ENCODE measurements around the gene ARHGAP4.

The ARHGAP4 gene

GRCh38 chrX:153880440-153880815 lies 45.6 kb downstream of the ARHGAP4 start:
- DNase-seq (ENCODE audit: low spot score), result no peak

- no peak for DNase-seq (ENCODE audit: low spot score)
These were observed 46.2 kb downstream of the ARHGAP4 start for GRCh38 chrX:153879741-153880439.

GRCh38 chrX:153878969-153879653 lies 47.0 kb downstream of the ARHGAP4 start:
- no peak for DNase-seq (ENCODE audit: low spot score)

- no peak for DNase-seq (ENCODE audit: low spot score)
These were observed 47.7 kb downstream of the ARHGAP4 start for GRCh38 chrX:153878345-153878744.

- DNase-seq (ENCODE audit: low spot score), result no peak
These were observed 48.3 kb downstream of the ARHGAP4 start for GRCh38 chrX:153877571-153878261.

- no peak for DNase-seq (ENCODE audit: low spot score)
These were observed 50.0 kb downstream of the ARHGAP4 start for GRCh38 chrX:153876112-153876491.

- no peak for DNase-seq (ENCODE audit: low spot score)
These were observed 50.5 kb downstream of the ARHGAP4 start for GRCh38 chrX:153875391-153876111.

GRCh38 chrX:153874366-153875125 lies 51.5 kb downstream of the ARHGAP4 start:
- DNase-seq (ENCODE audit: low spot score), result no peak

GRCh38 chrX:153874085-153874365 lies 52.0 kb downstream of the ARHGAP4 start:
- no peak for DNase-seq (ENCODE audit: low spot score)

- DNase-seq (ENCODE audit: low spot score), result peak; percentile 53
These were observed 52.6 kb downstream of the ARHGAP4 start for GRCh38 chrX:153873282-153874084.

GRCh38 chrX:153871946-153872878 lies 53.9 kb downstream of the ARHGAP4 start:
- no peak for DNase-seq (ENCODE audit: low spot score)

GRCh38 chrX:153871451-153871850 lies 54.6 kb downstream of the ARHGAP4 start:
- no peak for DNase-seq (ENCODE audit: low spot score)

GRCh38 chrX:153870791-153871360 lies 55.2 kb downstream of the ARHGAP4 start:
- no peak for DNase-seq (ENCODE audit: low spot score)

GRCh38 chrX:153870288-153870690 lies 55.8 kb downstream of the ARHGAP4 start:
- no peak for DNase-seq (ENCODE audit: low spot score)

- no peak for DNase-seq (ENCODE audit: low spot score)
These were observed 56.4 kb downstream of the ARHGAP4 start for GRCh38 chrX:153869473-153870287.

- DNase-seq (ENCODE audit: low spot score), result no peak
These were observed 57.2 kb downstream of the ARHGAP4 start for GRCh38 chrX:153868576-153869472.

GRCh38 chrX:153867671-153868070 lies 58.4 kb downstream of the ARHGAP4 start:
- DNase-seq (ENCODE audit: low spot score), result no peak

- DNase-seq (ENCODE audit: low spot score), result no peak
These were observed 58.9 kb downstream of the ARHGAP4 start for GRCh38 chrX:153867139-153867538.
